ENCODE results near the gene SLC66A2.

SLC66A2 gene

GRCh38 chr18:79864006-79864725 lies 87.3 kb downstream of the SLC66A2 start:
- Histone ChIP-seq H3K27me3 (replicated peaks; ENCODE audit: insufficient read depth, low read length) (no peaks in the 10 kb centered on the region; the same call in 1 of the 2 replicates), H3K4me2 (ENCODE audit: low read depth, low read length) (no peak overlapping the region), H2AFZ (ENCODE audit: low read length) (no peak overlapping the region), H3K9ac (ENCODE audit: low read length) (no peak overlapping the region), H4K20me1 (ENCODE audit: insufficient read depth, low read length) (no peaks in the 10 kb centered on the region), H3K4me3 (ENCODE audit: low read length) (no peak overlapping the region), H3K27ac (ENCODE audit: low read length) (no peak overlapping the region), H3K4me1 (ENCODE audit: low read length) (no peaks in the 10 kb centered on the region), H3K79me2 (ENCODE audit: low read length) (no peaks in the 10 kb centered on the region), H3F3A (ENCODE audit: insufficient read depth, low read length) (no peaks in the 10 kb centered on the region), H3K9me3 (replicated peaks; ENCODE audit: insufficient read depth, low read length) (no peaks in the 10 kb centered on the region), H3K9me2 (replicated peaks; ENCODE audit: insufficient read depth, low read length) (no peaks in the 10 kb centered on the region), H3K36me3 (replicated peaks; ENCODE audit: insufficient read depth, low read length) (no peaks in the 10 kb centered on the region)
- TF ChIP-seq EZH2phosphoT487 (IDR thresholded peaks at IDR 0.05; ENCODE audit: low read length) (no peak), EZH2 (optimal IDR thresholded peaks at IDR 0.05; ENCODE audit: low read depth, low read length) (no peak)
- DNase-seq: no peak

- Histone ChIP-seq H3K4me2 (ENCODE audit: low read depth, low read length) (no peak overlapping the region), H3K27ac (ENCODE audit: low read length) (no peak overlapping the region), H3K27me3 (replicated peaks; ENCODE audit: insufficient read depth, low read length) (no peaks in the 10 kb centered on the region; the same call in 1 of the 2 replicates), H3K9me3 (replicated peaks; ENCODE audit: insufficient read depth, low read length) (no peaks in the 10 kb centered on the region), H4K20me1 (ENCODE audit: insufficient read depth, low read length) (no peaks in the 10 kb centered on the region), H3F3A (ENCODE audit: insufficient read depth, low read length) (no peaks in the 10 kb centered on the region), H3K4me1 (ENCODE audit: low read length) (no peaks in the 10 kb centered on the region), H2AFZ (ENCODE audit: low read length) (no peak overlapping the region), H3K4me3 (ENCODE audit: low read length) (no peak overlapping the region), H3K79me2 (ENCODE audit: low read length) (no peaks in the 10 kb centered on the region), H3K36me3 (replicated peaks; ENCODE audit: insufficient read depth, low read length) (no peaks in the 10 kb centered on the region), H3K9ac (ENCODE audit: low read length) (no peak overlapping the region), H3K9me2 (replicated peaks; ENCODE audit: insufficient read depth, low read length) (no peaks in the 10 kb centered on the region)
- no peak for DNase-seq
- TF ChIP-seq EZH2phosphoT487 (IDR thresholded peaks at IDR 0.05; ENCODE audit: low read length) (no peak), EZH2 (optimal IDR thresholded peaks at IDR 0.05; ENCODE audit: low read depth, low read length) (no peak)
- TF ChIP-seq, protein P1, sequence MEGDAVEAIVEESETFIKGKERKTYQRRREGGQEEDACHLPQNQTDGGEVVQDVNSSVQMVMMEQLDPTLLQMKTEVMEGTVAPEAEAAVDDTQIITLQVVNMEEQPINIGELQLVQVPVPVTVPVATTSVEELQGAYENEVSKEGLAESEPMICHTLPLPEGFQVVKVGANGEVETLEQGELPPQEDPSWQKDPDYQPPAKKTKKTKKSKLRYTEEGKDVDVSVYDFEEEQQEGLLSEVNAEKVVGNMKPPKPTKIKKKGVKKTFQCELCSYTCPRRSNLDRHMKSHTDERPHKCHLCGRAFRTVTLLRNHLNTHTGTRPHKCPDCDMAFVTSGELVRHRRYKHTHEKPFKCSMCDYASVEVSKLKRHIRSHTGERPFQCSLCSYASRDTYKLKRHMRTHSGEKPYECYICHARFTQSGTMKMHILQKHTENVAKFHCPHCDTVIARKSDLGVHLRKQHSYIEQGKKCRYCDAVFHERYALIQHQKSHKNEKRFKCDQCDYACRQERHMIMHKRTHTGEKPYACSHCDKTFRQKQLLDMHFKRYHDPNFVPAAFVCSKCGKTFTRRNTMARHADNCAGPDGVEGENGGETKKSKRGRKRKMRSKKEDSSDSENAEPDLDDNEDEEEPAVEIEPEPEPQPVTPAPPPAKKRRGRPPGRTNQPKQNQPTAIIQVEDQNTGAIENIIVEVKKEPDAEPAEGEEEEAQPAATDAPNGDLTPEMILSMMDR (IDR thresholded peaks at IDR 0.05; ENCODE audit: low read length): no peak
These were observed 88.1 kb downstream of the SLC66A2 start for GRCh38 chr18:79863161-79864005.

GRCh38 chr18:79862562-79862961 lies 88.9 kb downstream of the SLC66A2 start:
- H3F3A ChIP-seq (ENCODE audit: insufficient read depth, low read length): no peaks in the 10 kb centered on the region
- no peak for TF ChIP-seq EZH2phosphoT487 (IDR thresholded peaks at IDR 0.05; ENCODE audit: low read length)
- TF ChIP-seq, protein P1 (IDR thresholded peaks at IDR 0.05; ENCODE audit: low read length): no peak
- no peak for TF ChIP-seq EZH2 (optimal IDR thresholded peaks at IDR 0.05; ENCODE audit: low read depth, low read length)
- no peaks in the 10 kb centered on the region for H4K20me1 ChIP-seq (ENCODE audit: insufficient read depth, low read length)
- no peaks in the 10 kb centered on the region for H3K4me1 ChIP-seq (ENCODE audit: low read length)
- H3K9me2 ChIP-seq (replicated peaks; ENCODE audit: insufficient read depth, low read length): no peaks in the 10 kb centered on the region
- H3K9ac ChIP-seq (ENCODE audit: low read length): no peak overlapping the region
- H3K9me3 ChIP-seq (replicated peaks; ENCODE audit: insufficient read depth, low read length): no peaks in the 10 kb centered on the region
- no peak overlapping the region for H3K4me2 ChIP-seq (ENCODE audit: low read depth, low read length)
- H3K4me3 ChIP-seq (ENCODE audit: low read length): no peak overlapping the region
- H2AFZ ChIP-seq (ENCODE audit: low read length): no peak overlapping the region
- H3K27ac ChIP-seq (ENCODE audit: low read length): no peak overlapping the region
- H3K27me3 ChIP-seq (replicated peaks; ENCODE audit: insufficient read depth, low read length): no peaks in the 10 kb centered on the region; the same call in 1 of the 2 replicates
- no peak for DNase-seq
- no peaks in the 10 kb centered on the region for H3K79me2 ChIP-seq (ENCODE audit: low read length)
- H3K36me3 ChIP-seq (replicated peaks; ENCODE audit: insufficient read depth, low read length): no peaks in the 10 kb centered on the region

All from MM.1S (cell line).